Osteocyte (in vitro differentiated cells): ENCODE results near the gene PEPD. TPM values are rescaled to one million over a fixed set of nuclear protein-coding genes. Genes with fewer than 3 reads are reported as not detected.

ENCODE experiments used
- DNase-seq: peaks from one replicate; pipeline ENCODE4 v3.0.0; 2021; ENCODE audit warnings: mixed read lengths; ENCODE audit not compliant: unreplicated experiment; ENCODE audit errors: extremely low spot score
- H3K27ac Mint-ChIP-seq: one replicate; pipeline ENCODE4 v1.8.0; 2021; ENCODE audit warnings: mild to moderate bottlenecking, mixed read lengths; ENCODE audit not compliant: unreplicated experiment
- H3K27me3 Mint-ChIP-seq: one replicate; pipeline ENCODE4 v1.8.0; 2021; ENCODE audit warnings: mixed read lengths; ENCODE audit not compliant: unreplicated experiment
- H3K36me3 Mint-ChIP-seq: one replicate; pipeline ENCODE4 v1.8.0; 2021; ENCODE audit warnings: mixed read lengths; ENCODE audit not compliant: unreplicated experiment
- H3K4me1 Mint-ChIP-seq: one replicate; pipeline ENCODE4 v1.8.0; 2021; ENCODE audit warnings: mixed read lengths; ENCODE audit not compliant: unreplicated experiment
- H3K4me3 Mint-ChIP-seq: one replicate; pipeline ENCODE4 v1.8.0; 2021; ENCODE audit warnings: mild to moderate bottlenecking, moderate library complexity, mixed read lengths; ENCODE audit not compliant: unreplicated experiment
- H3K9me3 Mint-ChIP-seq: one replicate; pipeline ENCODE4 v1.8.0; 2021; ENCODE audit warnings: mixed read lengths; ENCODE audit not compliant: unreplicated experiment
- CTCF ChIP-seq: fragments of 200-600 bp; sonication (generic); IDR thresholded peaks from 2 replicates; pipeline ENCODE4 v1.5.0; 2021; ENCODE audit warnings: antibody characterized with exemption, mild to moderate bottlenecking, moderate library complexity
- total RNA-seq: library from RNA; stranded (reverse); gene quantifications from 2 replicates; pipeline ENCODE4 v1.2.1, GENCODE V29; 2021

Gene PEPD
- total RNA-seq, 1 donor from 2014 or later, result 106 TPM

DNA sequence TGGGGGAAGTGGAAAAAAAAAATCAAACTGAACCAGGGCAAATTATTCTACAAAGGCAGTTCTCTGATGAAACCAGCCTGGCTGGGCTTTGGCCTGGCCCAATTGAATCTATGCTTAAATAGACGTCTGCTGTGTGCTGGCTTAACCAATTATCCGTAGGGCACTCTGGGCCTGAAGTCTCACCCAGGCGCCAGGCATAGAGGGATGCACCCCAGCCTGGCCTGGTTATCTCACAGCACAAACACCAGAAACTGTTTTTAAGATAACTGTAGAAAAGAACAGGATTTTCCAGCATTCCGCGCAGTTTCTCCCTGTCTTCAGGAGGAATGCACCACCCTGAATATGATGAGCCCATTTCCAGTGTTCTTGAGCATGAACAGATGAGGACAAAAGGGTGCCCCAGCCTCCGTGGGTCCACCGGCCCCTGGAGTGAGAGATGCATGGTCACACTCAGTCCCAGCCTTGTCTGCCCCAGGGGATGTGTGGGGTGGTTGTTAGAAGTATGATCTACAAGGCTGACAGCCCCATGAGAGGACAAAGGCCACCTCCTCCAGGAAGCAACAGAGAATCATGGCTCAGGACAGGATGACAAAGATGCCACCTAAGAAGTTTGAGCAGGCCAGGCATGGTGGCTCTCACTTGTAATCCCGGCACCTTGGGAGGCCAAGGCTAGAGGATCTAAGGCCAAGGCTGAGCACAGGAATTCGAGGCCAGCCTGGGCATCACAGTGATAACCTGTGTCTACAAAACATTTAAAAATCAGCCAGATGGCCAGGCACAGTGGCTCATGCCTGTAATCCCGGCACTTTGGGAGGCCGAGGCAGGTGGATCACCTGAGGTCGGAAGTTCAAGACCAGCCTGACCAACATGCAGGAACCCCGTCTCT is 50.2 kb downstream of the PEPD start:
- Mint-ChIP-seq H3K4me3 (no peak overlapping the region), H3K36me3 (peaks cover 14% of the 10 kb centered on the region), H3K27ac (no peak overlapping the region), H3K27me3 (no peaks in the 10 kb centered on the region), H3K4me1 (no peaks in the 10 kb centered on the region), H3K9me3 (no peaks in the 10 kb centered on the region)
- peak; percentile 69 for DNase-seq
- TF ChIP-seq CTCF, result no peak

DNA sequence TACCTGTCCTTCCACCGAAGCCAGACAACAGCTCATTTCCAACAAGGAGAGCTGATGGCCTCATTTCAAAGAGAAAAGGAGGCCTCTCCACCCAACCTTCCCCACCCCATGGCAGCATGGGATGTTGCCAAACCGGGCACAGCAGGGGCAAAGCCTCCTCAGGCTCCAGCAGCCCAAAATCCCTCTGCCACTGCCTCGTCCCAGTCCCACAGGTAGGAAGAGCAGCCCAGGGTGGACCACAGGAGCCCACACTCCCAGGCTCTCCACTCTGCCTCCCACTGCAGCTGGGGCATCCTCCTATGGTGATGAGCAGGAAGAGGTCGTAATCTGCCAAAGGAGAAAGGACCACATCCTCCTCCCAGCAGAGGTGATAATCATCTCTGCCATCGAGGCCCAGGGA is 50.9 kb downstream of the PEPD start:
- Mint-ChIP-seq H3K27me3 (no peaks in the 10 kb centered on the region), H3K9me3 (no peaks in the 10 kb centered on the region), H3K36me3 (peaks cover 14% of the 10 kb centered on the region), H3K4me3 (no peak overlapping the region), H3K4me1 (no peaks in the 10 kb centered on the region), H3K27ac (no peak overlapping the region)
- no peak for TF ChIP-seq CTCF
- peak; percentile 73 for DNase-seq

GRCh38 chr19:33470040-33470330 is 51.6 kb downstream of the PEPD start:
- no peak for DNase-seq

DNA sequence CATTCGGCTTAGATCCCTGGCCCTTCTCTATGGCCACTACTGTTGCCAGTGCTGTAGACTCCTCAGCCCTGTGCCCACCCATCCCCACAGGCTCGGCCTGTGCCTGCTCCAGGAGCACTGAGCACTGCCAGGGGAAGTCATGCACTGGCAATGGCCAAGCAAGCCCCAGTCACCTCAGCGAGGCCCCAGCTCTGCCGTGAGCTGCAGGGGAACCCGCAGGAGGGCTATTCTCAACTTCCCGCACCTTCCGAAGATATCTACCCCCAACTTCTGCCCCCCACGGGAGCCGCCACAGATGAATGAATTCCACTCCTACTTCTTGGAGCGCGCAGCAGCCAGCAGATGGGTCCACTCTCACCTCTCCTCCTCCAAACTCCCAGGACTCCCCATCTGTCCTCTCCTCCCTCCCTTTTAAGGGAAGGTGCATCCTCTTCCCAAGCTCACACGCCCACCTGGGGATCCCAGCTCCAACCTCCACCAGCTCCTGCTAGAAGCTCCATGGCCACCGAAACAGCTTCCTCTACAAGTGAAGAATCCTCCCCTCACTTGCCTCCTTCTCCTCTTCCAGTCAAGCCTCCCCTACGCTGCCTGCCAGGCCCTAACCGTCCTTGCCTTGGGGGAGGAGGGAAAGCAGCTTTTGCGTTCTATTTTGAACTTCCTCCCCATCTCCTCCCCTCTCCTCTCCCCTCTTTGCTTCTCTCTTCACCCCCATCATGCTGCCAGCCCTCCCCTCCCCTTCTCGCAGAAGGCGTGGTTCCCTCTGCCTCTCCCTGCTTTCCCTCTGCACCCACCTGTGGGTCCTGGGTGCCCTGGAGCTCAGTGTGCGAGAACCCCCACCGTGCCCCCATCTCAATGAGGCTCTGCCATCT is 52.2 kb downstream of the PEPD start:
- no peaks in the 10 kb centered on the region for H3K4me1 Mint-ChIP-seq
- H3K4me3 Mint-ChIP-seq, result no peak overlapping the region
- DNase-seq, result peak; percentile 80

More at GRCh38 chr19:33470040-33470330, 51.6 kb downstream of the PEPD start:
- Mint-ChIP-seq H3K27ac (no peak overlapping the region), H3K4me3 (no peak overlapping the region), H3K27me3 (no peaks in the 10 kb centered on the region), H3K9me3 (no peaks in the 10 kb centered on the region), H3K4me1 (no peaks in the 10 kb centered on the region), H3K36me3 (peaks cover 13% of the 10 kb centered on the region)
- no peak for TF ChIP-seq CTCF

More for the DNA sequence above, 52.2 kb downstream of the PEPD start:
- no peak for TF ChIP-seq CTCF
- Mint-ChIP-seq H3K27ac (no peak overlapping the region), H3K9me3 (no peaks in the 10 kb centered on the region), H3K36me3 (peaks cover 10% of the 10 kb centered on the region), H3K27me3 (no peaks in the 10 kb centered on the region)
